Thoracic aorta (tissue), 2 donors: Measurements from ENCODE around the gene C8A. TPM values are rescaled to one million over a fixed set of nuclear protein-coding genes. Genes with fewer than 3 reads are reported as not detected.

Source experiments
- ATAC-seq: fragments of 150-250 bp; one replicate; pipeline ENCODE4 v1.8.0; 2017; ENCODE audit warnings: low read depth; ENCODE audit not compliant: insufficient number of reproducible peaks, low FRiP score
- DNase-seq: peaks from one replicate; pipeline ENCODE4 v3.0.0-alpha.2; 2020; ENCODE audit warnings: low spot score
- H3K27ac ChIP-seq, 2 donors: fragments of 200-600 bp; sonication (generic); 1 replicate in 1 of 2; 2 replicates in 1 of 2; pipeline ENCODE4 v1.5.1; 2016; ENCODE audit warnings: mild to moderate bottlenecking in 2 of 2, moderate library complexity in 2 of 2
- H3K27me3 ChIP-seq: fragments of 200-600 bp; sonication (generic); replicated peaks from 2 replicates; pipeline ENCODE4 v1.6.0; 2016; ENCODE audit warnings: mild to moderate bottlenecking; ENCODE audit not compliant: insufficient read depth
- H3K36me3 ChIP-seq: fragments of 200-600 bp; sonication (generic); one replicate; pipeline ENCODE4 v1.5.1; 2016
- H3K4me1 ChIP-seq, 2 donors: fragments of 200-600 bp; sonication (generic); 1 replicate in 1 of 2; 2 replicates in 1 of 2; pipeline versions ENCODE4 v1.5.1 to v1.6.0; 2016; ENCODE audit warnings: low read depth in 2 of 2, mild to moderate bottlenecking in 1 of 2; ENCODE audit not compliant: control insufficient read depth in 1 of 2
- H3K4me3 ChIP-seq: fragments of 200-600 bp; sonication (generic); 2 replicates; pipeline ENCODE4 v1.5.1; 2016; ENCODE audit warnings: mild to moderate bottlenecking
- H3K9me3 ChIP-seq: fragments of 200-600 bp; sonication (generic); 2 replicates; pipeline ENCODE4 v1.5.1; 2016
- total RNA-seq, 2 donors: library from RNA; depleted of rRNA; stranded (reverse); fragments of >200 nt; gene quantifications; one replicate each; pipeline versions ENCODE4 v1.1.0 to v1.2.3, GENCODE V29; 2016
- TF ChIP-seq, protein P1 (sequence below): fragments of 200-600 bp; sonication (generic); IDR thresholded peaks from one replicate; pipeline ENCODE4 v1.5.1; 2019; ENCODE audit warnings: antibody characterized with exemption

The C8A gene
- total RNA-seq, 2 donors from 2014 or later, result not detected

DNA sequence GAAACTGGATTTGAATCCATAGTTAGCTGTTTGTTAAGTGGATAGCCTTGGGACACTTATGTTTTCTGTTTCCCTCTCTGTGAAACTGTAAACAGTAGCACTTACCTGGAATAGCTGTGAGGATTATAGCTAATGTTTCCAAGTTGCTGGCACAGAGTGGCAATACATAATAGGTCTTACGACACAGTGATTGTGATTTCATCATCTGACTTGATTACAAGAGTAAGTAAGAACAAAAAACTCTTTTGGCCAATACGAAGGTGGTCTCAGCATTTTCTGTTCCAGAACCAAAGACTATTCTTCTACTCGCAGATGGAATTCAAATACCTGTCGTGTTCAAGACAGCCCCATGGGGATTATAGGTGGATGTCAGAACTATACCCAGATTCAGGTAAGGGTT lies 109.1 kb downstream of the C8A start:
- no peak for ATAC-seq
- Histone ChIP-seq H3K27me3 (no peaks in the 10 kb centered on the region), H3K9me3 (no peaks in the 10 kb centered on the region), H3K4me1 (no peaks in the 10 kb centered on the region), H3K4me3 (no peak overlapping the region), H3K27ac (no peak overlapping the region), H3K36me3 (no peaks in the 10 kb centered on the region)
- TF ChIP-seq, protein P1, sequence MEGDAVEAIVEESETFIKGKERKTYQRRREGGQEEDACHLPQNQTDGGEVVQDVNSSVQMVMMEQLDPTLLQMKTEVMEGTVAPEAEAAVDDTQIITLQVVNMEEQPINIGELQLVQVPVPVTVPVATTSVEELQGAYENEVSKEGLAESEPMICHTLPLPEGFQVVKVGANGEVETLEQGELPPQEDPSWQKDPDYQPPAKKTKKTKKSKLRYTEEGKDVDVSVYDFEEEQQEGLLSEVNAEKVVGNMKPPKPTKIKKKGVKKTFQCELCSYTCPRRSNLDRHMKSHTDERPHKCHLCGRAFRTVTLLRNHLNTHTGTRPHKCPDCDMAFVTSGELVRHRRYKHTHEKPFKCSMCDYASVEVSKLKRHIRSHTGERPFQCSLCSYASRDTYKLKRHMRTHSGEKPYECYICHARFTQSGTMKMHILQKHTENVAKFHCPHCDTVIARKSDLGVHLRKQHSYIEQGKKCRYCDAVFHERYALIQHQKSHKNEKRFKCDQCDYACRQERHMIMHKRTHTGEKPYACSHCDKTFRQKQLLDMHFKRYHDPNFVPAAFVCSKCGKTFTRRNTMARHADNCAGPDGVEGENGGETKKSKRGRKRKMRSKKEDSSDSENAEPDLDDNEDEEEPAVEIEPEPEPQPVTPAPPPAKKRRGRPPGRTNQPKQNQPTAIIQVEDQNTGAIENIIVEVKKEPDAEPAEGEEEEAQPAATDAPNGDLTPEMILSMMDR, result no peak
- DNase-seq, result no peak

DNA sequence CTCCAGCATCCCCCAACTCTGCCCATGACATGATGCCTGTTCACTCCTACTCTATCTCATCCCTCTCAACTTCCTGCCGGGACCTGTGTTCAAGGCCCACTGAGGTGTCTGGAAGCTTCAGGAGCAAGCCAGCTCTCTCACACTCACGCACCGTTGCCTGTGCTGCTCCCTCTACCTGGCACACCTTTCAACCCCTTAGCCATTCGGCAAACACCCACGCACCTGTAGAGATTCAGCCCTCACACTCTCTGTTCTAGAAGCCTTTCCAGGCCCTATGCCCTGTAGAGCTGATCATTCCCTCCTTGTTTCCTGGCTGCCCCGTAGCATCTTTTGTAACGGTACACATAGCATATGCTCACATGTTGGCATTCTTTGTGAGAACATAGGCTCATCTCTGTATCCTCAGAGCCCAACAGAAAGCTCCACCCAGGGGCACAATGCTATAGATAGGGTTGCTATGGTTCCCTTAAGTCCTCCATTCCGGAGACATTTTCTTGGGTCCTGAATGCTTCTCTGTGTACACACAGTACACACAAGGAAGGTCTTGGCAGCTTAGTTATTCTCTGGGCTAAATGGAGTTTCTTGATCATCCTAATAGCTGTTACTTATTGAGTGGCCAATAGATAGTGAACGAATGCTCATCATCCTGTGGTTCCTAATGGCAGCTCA lies 109.9 kb downstream of the C8A start:
- TF ChIP-seq, protein P1, result no peak
- Histone ChIP-seq H3K4me3 (no peak overlapping the region), H3K9me3 (no peaks in the 10 kb centered on the region), H3K36me3 (no peaks in the 10 kb centered on the region), H3K27ac (no peak overlapping the region), H3K27me3 (no peaks in the 10 kb centered on the region), H3K4me1 (no peaks in the 10 kb centered on the region)
- ATAC-seq (no peak), DNase-seq (no peak)

DNA sequence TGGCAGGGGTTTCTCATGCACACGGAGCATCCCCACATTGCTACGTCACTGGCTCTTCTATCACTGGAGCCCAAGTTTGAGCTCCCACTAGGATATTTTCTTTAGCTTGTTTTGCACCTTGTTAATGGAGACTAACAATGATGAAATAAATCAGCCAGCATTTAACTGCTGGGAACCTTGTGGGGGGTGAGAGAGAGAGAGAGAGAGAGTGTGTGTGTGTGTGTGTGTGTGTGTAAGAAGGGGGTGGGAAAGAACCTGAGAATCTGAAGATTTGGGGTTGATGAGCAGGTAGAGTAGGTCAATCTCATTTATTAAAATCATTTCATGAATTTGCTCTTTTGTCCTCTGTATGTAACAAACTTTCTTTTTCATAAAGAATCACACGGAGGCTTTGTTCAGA lies 110.6 kb downstream of the C8A start:
- no peaks in the 10 kb centered on the region for H3K27me3 ChIP-seq
- H3K27ac ChIP-seq, result no peak overlapping the region
- H3K4me3 ChIP-seq, result no peak overlapping the region
- H3K36me3 ChIP-seq, result no peaks in the 10 kb centered on the region
- H3K4me1 ChIP-seq, result no peaks in the 10 kb centered on the region
- DNase-seq (no peak), ATAC-seq (no peak)
- H3K9me3 ChIP-seq, result no peaks in the 10 kb centered on the region
- TF ChIP-seq, protein P1, result no peak

GRCh38 chr1:56965916-56966697 lies 111.5 kb downstream of the C8A start, which contains the start of gene C8B:
Gene C8B, minus strand, starts transcription at chr1:56966015. Its CDS starts 67 bp downstream, at chr1:56965948.
- Histone ChIP-seq H3K9me3 (no peaks in the 10 kb centered on the region), H3K27me3 (no peaks in the 10 kb centered on the region), H3K36me3 (no peaks in the 10 kb centered on the region), H3K4me3 (no peak within 1 kb of the TSS), H3K27ac (no peak within 1 kb of the TSS), H3K4me1 (no peaks in the 10 kb centered on the region)
- DNase-seq, result no peak
- no peak for ATAC-seq
- TF ChIP-seq, protein P1, result no peak

DNA sequence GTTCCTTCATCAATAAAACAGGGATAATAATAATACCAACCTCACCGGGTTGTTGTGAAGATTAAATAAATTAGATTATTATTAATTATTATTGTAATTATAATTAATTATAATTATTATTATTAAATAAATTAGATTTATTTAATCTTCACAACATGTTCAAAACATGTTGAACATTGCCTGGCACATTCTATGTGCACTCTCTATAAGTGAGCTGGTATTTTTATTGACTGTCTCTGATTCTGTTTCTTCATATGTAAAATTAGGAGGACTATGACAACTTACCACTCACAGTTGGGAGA lies 112.1 kb downstream of the C8A start:
- DNase-seq (no peak), ATAC-seq (no peak)
- no peak overlapping the region for H3K4me3 ChIP-seq
- TF ChIP-seq, protein P1, result no peak
- H3K27ac ChIP-seq, result no peak overlapping the region
- H3K27me3 ChIP-seq, result no peaks in the 10 kb centered on the region
- no peaks in the 10 kb centered on the region for H3K36me3 ChIP-seq
- H3K4me1 ChIP-seq, result no peaks in the 10 kb centered on the region
- H3K9me3 ChIP-seq, result no peaks in the 10 kb centered on the region
